IMR-90 (cell line): ENCODE results near the gene EML6. TPM values are rescaled to one million over a fixed set of nuclear protein-coding genes. Genes with fewer than 3 reads are reported as not detected.

ENCODE experiments used
- ATAC-seq: fragments of 200-7000 bp; cut with Tn5 transposase; 2 replicates; pipeline ENCODE4 v1.9.1; 2020; ENCODE audit warnings: low read depth, mild to moderate bottlenecking, moderate library complexity
- BruUV-seq: library from RNA; stranded (reverse); fragments of 400-500 nt; replicated peaks from 2 replicates; lab custom pipeline; 2021; lab: Mats Ljungman, UMichigan
- CTCF ChIA-PET: fragments of 300-600 bp; formaldehyde crosslinking; extraction: SDS; loops from one replicate; lab custom pipeline; 2021; ENCODE audit warnings: antibody characterized with exemption; lab: Yijun Ruan, JAX
- POLR2A ChIA-PET: fragments of 300-600 bp; sonication (Branson Sonifier 250); formaldehyde crosslinking; loops from one replicate; lab custom pipeline; 2022; ENCODE audit warnings: antibody characterized with exemption; ENCODE audit not compliant: unreplicated experiment; lab: Charles Lee
- DNase-seq: peaks from one replicate; pipeline ENCODE4 v3.0.0; 2013
- H2AFZ ChIP-seq: replicated peaks from 2 replicates; pipeline ENCODE3; 2013; ENCODE audit warnings: low read length, mild to moderate bottlenecking; ENCODE audit not compliant: poor library complexity
- H2AK5ac ChIP-seq: 2 replicates; pipeline ENCODE4 v1.6.1; 2013; ENCODE audit warnings: low read depth, low read length, inconsistent platforms
- H2AK9ac ChIP-seq: replicated peaks from 2 replicates; pipeline ENCODE3; 2013; ENCODE audit warnings: mild to moderate bottlenecking, low read depth, low read length, moderate library complexity; ENCODE audit not compliant: poor library complexity
- H2BK120ac ChIP-seq: 2 replicates; pipeline ENCODE4 v1.6.1; 2013; ENCODE audit warnings: low read depth, low read length, inconsistent platforms
- H2BK15ac ChIP-seq: 3 replicates; pipeline ENCODE4 v1.6.1; 2013; ENCODE audit warnings: low read depth, low read length, inconsistent platforms
- H2BK20ac ChIP-seq: 2 replicates; pipeline ENCODE4 v1.6.1; 2013; ENCODE audit warnings: low read depth, mild to moderate bottlenecking, inconsistent platforms, low read length, moderate library complexity
- H2BK5ac ChIP-seq: 2 replicates; pipeline ENCODE4 v1.6.1; 2013; ENCODE audit warnings: mild to moderate bottlenecking, low read depth, low read length, inconsistent platforms; ENCODE audit not compliant: poor library complexity, severe bottlenecking
- H3K14ac ChIP-seq: replicated peaks from 2 replicates; pipeline ENCODE4 v1.6.1; 2013; ENCODE audit warnings: low read depth, low read length, inconsistent platforms
- H3K18ac ChIP-seq: 2 replicates; pipeline ENCODE4 v1.6.1; 2013; ENCODE audit warnings: low read depth, low read length, control low read depth
- H3K23ac ChIP-seq: 2 replicates; pipeline ENCODE4 v1.6.1; 2013; ENCODE audit warnings: low read depth, low read length, inconsistent platforms
- H3K27ac ChIP-seq: 2 replicates; pipeline ENCODE4 v1.5.1; 2013; ENCODE audit warnings: mild to moderate bottlenecking, control low read depth, low read length; ENCODE audit not compliant: insufficient read depth
- H3K27me3 ChIP-seq: 2 replicates; pipeline ENCODE4 v1.6.1; 2013; ENCODE audit warnings: low read length; ENCODE audit not compliant: control insufficient read depth, insufficient read depth
- H3K36me3 ChIP-seq: 2 replicates; pipeline ENCODE4 v1.6.1; 2013; ENCODE audit warnings: low read length, mixed read lengths; ENCODE audit not compliant: control insufficient read depth, insufficient read depth
- H3K4ac ChIP-seq: 2 replicates; pipeline ENCODE4 v1.6.1; 2013; ENCODE audit warnings: low read depth, low read length, inconsistent platforms
- H3K4me1 ChIP-seq: 2 replicates; pipeline ENCODE4 v1.6.1; 2013; ENCODE audit warnings: low read length, mixed read lengths; ENCODE audit not compliant: control insufficient read depth, insufficient read depth
- H3K4me2 ChIP-seq: 2 replicates; pipeline ENCODE4 v1.6.1; 2013; ENCODE audit warnings: low read depth, mild to moderate bottlenecking, control low read depth, low read length, moderate library complexity
- H3K4me3 ChIP-seq: 2 replicates; pipeline ENCODE4 v1.5.1; 2013; ENCODE audit warnings: low read depth, mild to moderate bottlenecking, control low read depth, low read length, moderate library complexity; ENCODE audit not compliant: insufficient read depth
- H3K56ac ChIP-seq: 2 replicates; pipeline ENCODE4 v1.6.1; 2013; ENCODE audit warnings: low read length, inconsistent platforms; ENCODE audit not compliant: insufficient read depth; ENCODE audit errors: extremely low read depth
- H3K79me1 ChIP-seq, 2 experiments: 2 replicates each; pipeline ENCODE4 v1.6.1; 2013; ENCODE audit warnings: low read length in 2 of 2, inconsistent platforms in 1 of 2, low read depth in 1 of 2
- H3K9ac ChIP-seq: 2 replicates; pipeline ENCODE4 v1.6.1; 2013; ENCODE audit warnings: low read depth, low read length, control low read depth
- H3K9me1 ChIP-seq: 2 replicates; pipeline ENCODE4 v1.6.1; 2013; ENCODE audit warnings: low read length, inconsistent platforms; ENCODE audit not compliant: insufficient read depth
- H3K9me3 ChIP-seq: 2 replicates; pipeline ENCODE4 v1.6.1; 2013; ENCODE audit warnings: low read length; ENCODE audit not compliant: control insufficient read depth, insufficient read depth
- H4K20me1 ChIP-seq: 2 replicates; pipeline ENCODE4 v1.6.1; 2013; ENCODE audit warnings: low read length, inconsistent platforms; ENCODE audit not compliant: insufficient read depth
- H4K5ac ChIP-seq: 2 replicates; pipeline ENCODE4 v1.6.1; 2013; ENCODE audit warnings: mild to moderate bottlenecking, low read depth, low read length, control low read depth
- H4K8ac ChIP-seq, 2 experiments: 2 replicates each; pipeline ENCODE4 v1.6.1; 2013; ENCODE audit warnings: low read depth in 2 of 2, low read length in 2 of 2, control low read depth in 1 of 2, inconsistent platforms in 1 of 2
- H4K91ac ChIP-seq: 2 replicates; pipeline ENCODE4 v1.6.1; 2013; ENCODE audit warnings: low read depth, low read length, inconsistent platforms; ENCODE audit not compliant: insufficient read depth
- BHLHE40 ChIP-seq: fragments of 150-350 bp; IDR thresholded peaks from 2 replicates; pipeline ENCODE4 v1.6.1; 2016; ENCODE audit warnings: mild to moderate bottlenecking, low read depth, low read length
- MAFK ChIP-seq: IDR thresholded peaks from 2 replicates; pipeline ENCODE4 v1.6.1; 2012; ENCODE audit warnings: low read depth, low read length, improper control_type of control experiment
- MXI1 ChIP-seq: IDR thresholded peaks from 2 replicates; pipeline ENCODE4 v1.6.1; 2012; ENCODE audit warnings: low read depth, mild to moderate bottlenecking, low read length, moderate library complexity, borderline replicate concordance
- NFE2L2 ChIP-seq: fragments of 150-350 bp; IDR thresholded peaks from 2 replicates; pipeline ENCODE4 v1.6.1; 2016; ENCODE audit warnings: low read depth, mild to moderate bottlenecking, low read length
- RAD21 ChIP-seq: IDR thresholded peaks from 2 replicates; pipeline ENCODE4 v1.6.1; 2012; ENCODE audit warnings: low read length, improper control_type of control experiment
- RCOR1 ChIP-seq: IDR thresholded peaks from 2 replicates; pipeline ENCODE4 v1.6.1; 2012; ENCODE audit warnings: mild to moderate bottlenecking, low read length, improper control_type of control experiment; ENCODE audit not compliant: insufficient replicate concordance
- RFX5 ChIP-seq: IDR thresholded peaks from 2 replicates; pipeline ENCODE4 v1.8.0; 2012; ENCODE audit warnings: low read depth, mild to moderate bottlenecking, low read length, moderate library complexity
- WGBS, 2 experiments: methylation state at CpG; one replicate each; pipeline versions ENCODE4 v1.1.5 to v1.1.7; 2013; ENCODE audit warnings: missing lambda C conversion rate in 2 of 2; ENCODE audit not compliant: insufficient read length in 1 of 2; ENCODE audit errors: extremely low coverage in 2 of 2; 5-methylcytosine and 5-hydroxymethylcytosine counted together
- dilution Hi-C: fragments of 300-500 bp; cut with HindIII; formaldehyde crosslinking; loops from one replicate; pipeline ENCODE4 v1.14.3; 2018; ENCODE audit warnings: low sequenced_read_pairs; ENCODE audit not compliant: unreplicated experiment
- in situ Hi-C: fragments of 300-500 bp; cut with MboI; formaldehyde crosslinking; loops from 3 replicates; pipeline ENCODE4 v1.14.3; 2019; ENCODE audit warnings: low sequenced_read_pairs, inconsistent platforms, mixed read lengths
- intact Hi-C: fragments of 100-400 bp; cut with micrococcal nuclease; formaldehyde crosslinking; loops from 2 replicates; pipeline ENCODE4 v1.10.0; 2022
- polyA plus RNA-seq, 3 experiments: library from polyadenylated mRNA; depleted of rRNA; stranded (reverse); fragments of >200 nt; gene quantifications; 2 replicates each; pipeline ENCODE4 v1.2.3, GENCODE V29; 2012; ENCODE audit warnings: low replicate concordance in 1 of 3
- total RNA-seq: library from RNA; depleted of rRNA; stranded (reverse); fragments of >200 nt; gene quantifications from 2 replicates; pipeline ENCODE4 v1.2.3, GENCODE V29; 2012
- TF ChIP-seq, protein P1 (sequence below): conservative IDR thresholded peaks from 2 replicates; pipeline ENCODE4 v1.5.1; 2012; ENCODE audit warnings: mild to moderate bottlenecking, low read depth, low read length, improper control_type of control experiment
- TF ChIP-seq, protein P2 (sequence below): fragments of 150-350 bp; IDR thresholded peaks from 2 replicates; pipeline ENCODE4 v1.6.1; 2016; ENCODE audit warnings: low read depth, mild to moderate bottlenecking, low read length, moderate library complexity, borderline replicate concordance

EML6 gene
- total and polyA plus RNA-seq, 2 of the 4 experiments (the other 2 are of a cell fraction) = 0.18 to 0.19 TPM

DNA sequence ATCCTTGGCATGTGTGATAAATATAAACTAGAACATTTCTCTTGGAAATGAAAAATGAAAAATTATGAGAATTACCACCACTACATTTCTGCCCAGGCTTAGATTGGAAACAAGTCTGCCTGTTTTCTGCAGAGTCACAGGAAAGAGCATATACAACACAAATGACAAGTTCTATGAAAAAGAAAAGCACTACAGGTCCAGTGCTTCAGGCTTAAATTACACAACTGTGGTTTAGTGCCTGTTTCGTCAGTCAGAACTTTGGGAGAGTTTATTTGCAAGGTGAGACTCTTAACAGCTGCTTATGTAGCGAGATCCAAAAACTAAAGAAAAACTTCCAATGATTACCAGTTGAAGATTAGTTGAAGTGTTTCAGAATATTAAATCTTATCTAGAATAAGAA is 257.9 kb downstream of the EML6 start:
- Histone ChIP-seq H2AFZ (no peak overlapping the region), H3K23ac (no peak overlapping the region), H2AK9ac (no peak overlapping the region), H3K27me3 (no peaks in the 10 kb centered on the region), H3K9me3 (no peaks in the 10 kb centered on the region), H3K9me1 (peaks cover 4% of the 10 kb centered on the region), H4K5ac (no peak overlapping the region), H2AK5ac (no peak overlapping the region), H3K27ac (no peak overlapping the region), H2BK15ac (no peak overlapping the region), H4K91ac (no peak overlapping the region), H3K4me2 (no peak overlapping the region), H4K8ac (no peak overlapping the region), H3K36me3 (peaks cover 22% of the 10 kb centered on the region), H3K4me1 (peaks cover 16% of the 10 kb centered on the region), H3K4me3 (no peak overlapping the region), H3K4ac (no peak overlapping the region), H3K9ac (no peak overlapping the region), H4K20me1 (peaks cover 96% of the 10 kb centered on the region), H2BK20ac (no peak overlapping the region), H3K18ac (no peak overlapping the region), H3K56ac (no peak overlapping the region), H3K14ac (no peak overlapping the region), H2BK120ac (no peak overlapping the region), H2BK5ac (no peak overlapping the region), H3K79me1 (peaks cover 0 to 63% of the 10 kb centered on the region in 2 experiments; a peak in 2 of 4 replicates)
- BruUV-seq = no TSS peak
- no peak for ATAC-seq
- TF ChIP-seq MAFK (no peak), NFE2L2 (no peak), RAD21 (no peak), RCOR1 (no peak), MXI1 (no peak), RFX5 (no peak), BHLHE40 (no peak)
- TF ChIP-seq, protein P1, sequence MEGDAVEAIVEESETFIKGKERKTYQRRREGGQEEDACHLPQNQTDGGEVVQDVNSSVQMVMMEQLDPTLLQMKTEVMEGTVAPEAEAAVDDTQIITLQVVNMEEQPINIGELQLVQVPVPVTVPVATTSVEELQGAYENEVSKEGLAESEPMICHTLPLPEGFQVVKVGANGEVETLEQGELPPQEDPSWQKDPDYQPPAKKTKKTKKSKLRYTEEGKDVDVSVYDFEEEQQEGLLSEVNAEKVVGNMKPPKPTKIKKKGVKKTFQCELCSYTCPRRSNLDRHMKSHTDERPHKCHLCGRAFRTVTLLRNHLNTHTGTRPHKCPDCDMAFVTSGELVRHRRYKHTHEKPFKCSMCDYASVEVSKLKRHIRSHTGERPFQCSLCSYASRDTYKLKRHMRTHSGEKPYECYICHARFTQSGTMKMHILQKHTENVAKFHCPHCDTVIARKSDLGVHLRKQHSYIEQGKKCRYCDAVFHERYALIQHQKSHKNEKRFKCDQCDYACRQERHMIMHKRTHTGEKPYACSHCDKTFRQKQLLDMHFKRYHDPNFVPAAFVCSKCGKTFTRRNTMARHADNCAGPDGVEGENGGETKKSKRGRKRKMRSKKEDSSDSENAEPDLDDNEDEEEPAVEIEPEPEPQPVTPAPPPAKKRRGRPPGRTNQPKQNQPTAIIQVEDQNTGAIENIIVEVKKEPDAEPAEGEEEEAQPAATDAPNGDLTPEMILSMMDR = no peak
- TF ChIP-seq, protein P2, sequence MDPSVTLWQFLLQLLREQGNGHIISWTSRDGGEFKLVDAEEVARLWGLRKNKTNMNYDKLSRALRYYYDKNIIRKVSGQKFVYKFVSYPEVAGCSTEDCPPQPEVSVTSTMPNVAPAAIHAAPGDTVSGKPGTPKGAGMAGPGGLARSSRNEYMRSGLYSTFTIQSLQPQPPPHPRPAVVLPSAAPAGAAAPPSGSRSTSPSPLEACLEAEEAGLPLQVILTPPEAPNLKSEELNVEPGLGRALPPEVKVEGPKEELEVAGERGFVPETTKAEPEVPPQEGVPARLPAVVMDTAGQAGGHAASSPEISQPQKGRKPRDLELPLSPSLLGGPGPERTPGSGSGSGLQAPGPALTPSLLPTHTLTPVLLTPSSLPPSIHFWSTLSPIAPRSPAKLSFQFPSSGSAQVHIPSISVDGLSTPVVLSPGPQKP = no peak
- CTCF ChIA-PET = no interaction called here
- intact Hi-C loops = loop anchor here (5.0 to 10.0 kb wide), 2 partner anchors 196 to 257 kb away; partner anchors contain the start of gene EML6
- no CpG with 5 or more reads among the region's 2 CpGs for WGBS, 2 experiments
- in situ Hi-C loops = no loop called here
- POLR2A ChIA-PET = no interaction called here
- dilution Hi-C loops = no loop called here
- DNase-seq = no peak
